Upper lobe of right lung (tissue), 1 donor: Measurements from ENCODE around the gene LIN37. TPM values are rescaled to one million over a fixed set of nuclear protein-coding genes. Genes with fewer than 3 reads are reported as not detected.

ENCODE experiments used
- ATAC-seq: fragments of 200-7000 bp; cut with Tn5 transposase; one replicate; pipeline ENCODE4 v1.9.1; 2020; ENCODE audit warnings: mild to moderate bottlenecking, moderate library complexity
- DNase-seq: peaks from one replicate; pipeline ENCODE4 v3.0.0-alpha.2; 2020
- H3K27ac ChIP-seq: fragments of 200-600 bp; one replicate; pipeline ENCODE4 v1.8.0; 2022
- H3K27me3 ChIP-seq: fragments of 200-600 bp; one replicate; pipeline ENCODE4 v1.8.0; 2022; ENCODE audit warnings: mild to moderate bottlenecking
- H3K36me3 ChIP-seq: fragments of 200-600 bp; one replicate; pipeline ENCODE4 v1.8.0; 2022
- H3K4me1 ChIP-seq: fragments of 200-600 bp; one replicate; pipeline ENCODE4 v1.8.0; 2022
- H3K4me3 ChIP-seq: fragments of 200-600 bp; one replicate; pipeline ENCODE4 v1.8.0; 2022; ENCODE audit warnings: mild to moderate bottlenecking
- H3K9me3 ChIP-seq: fragments of 200-600 bp; one replicate; pipeline ENCODE4 v1.8.0; 2022
- intact Hi-C: fragments of 100-400 bp; cut with DNase I; formaldehyde crosslinking; loops from one replicate; pipeline ENCODE4 v1.11.0; 2022
- total RNA-seq: library from RNA; stranded (reverse); fragmentation: NEBNext Ultra II Directional; extraction: Animal tissue kit (Norgen Biotek cat#: 25700); gene quantifications from one replicate; pipeline ENCODE4 v1.2.1, GENCODE V29; 2021
- TF ChIP-seq, protein P1 (sequence below): fragments of 200-600 bp; IDR thresholded peaks from one replicate; pipeline ENCODE4 v1.8.0; 2022; ENCODE audit warnings: antibody characterized with exemption
- donor health status: DM: no; HTN: yes; CAD: no; lungs with severe emphysema.

The LIN37 gene
- total RNA-seq, 1 donor from 2014 or later: 11.3 TPM

DNA sequence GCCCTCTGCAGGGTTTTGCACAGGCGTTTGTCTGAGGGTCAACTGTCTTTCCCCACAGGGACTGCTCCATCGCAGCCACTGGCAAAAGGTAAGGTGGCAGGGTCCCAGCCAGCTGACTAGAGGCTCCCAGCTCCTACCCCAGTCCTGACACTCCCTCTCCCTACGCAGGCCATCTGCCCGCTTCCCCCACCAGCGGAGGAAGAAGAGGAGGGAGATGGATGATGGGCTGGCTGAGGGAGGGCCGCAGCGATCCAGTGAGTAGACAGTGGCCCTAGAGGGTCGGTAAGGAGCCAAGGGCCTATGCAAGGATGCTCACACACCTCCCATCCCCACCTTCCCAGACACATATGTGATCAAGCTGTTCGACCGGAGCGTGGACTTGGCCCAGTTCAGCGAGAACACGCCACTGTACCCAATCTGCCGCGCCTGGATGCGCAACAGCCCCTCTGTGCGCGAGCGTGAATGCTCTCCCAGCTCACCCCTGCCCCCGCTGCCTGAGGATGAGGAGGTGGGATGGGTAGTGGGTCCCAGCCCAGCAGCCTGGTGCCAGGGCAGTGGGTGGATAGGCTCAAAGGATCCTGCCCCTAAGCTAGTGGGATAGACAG lies 4.5 kb downstream of the LIN37 start:
- peaks cover 30% of the 10 kb centered on the region for H3K36me3 ChIP-seq
- TF ChIP-seq, protein P1, sequence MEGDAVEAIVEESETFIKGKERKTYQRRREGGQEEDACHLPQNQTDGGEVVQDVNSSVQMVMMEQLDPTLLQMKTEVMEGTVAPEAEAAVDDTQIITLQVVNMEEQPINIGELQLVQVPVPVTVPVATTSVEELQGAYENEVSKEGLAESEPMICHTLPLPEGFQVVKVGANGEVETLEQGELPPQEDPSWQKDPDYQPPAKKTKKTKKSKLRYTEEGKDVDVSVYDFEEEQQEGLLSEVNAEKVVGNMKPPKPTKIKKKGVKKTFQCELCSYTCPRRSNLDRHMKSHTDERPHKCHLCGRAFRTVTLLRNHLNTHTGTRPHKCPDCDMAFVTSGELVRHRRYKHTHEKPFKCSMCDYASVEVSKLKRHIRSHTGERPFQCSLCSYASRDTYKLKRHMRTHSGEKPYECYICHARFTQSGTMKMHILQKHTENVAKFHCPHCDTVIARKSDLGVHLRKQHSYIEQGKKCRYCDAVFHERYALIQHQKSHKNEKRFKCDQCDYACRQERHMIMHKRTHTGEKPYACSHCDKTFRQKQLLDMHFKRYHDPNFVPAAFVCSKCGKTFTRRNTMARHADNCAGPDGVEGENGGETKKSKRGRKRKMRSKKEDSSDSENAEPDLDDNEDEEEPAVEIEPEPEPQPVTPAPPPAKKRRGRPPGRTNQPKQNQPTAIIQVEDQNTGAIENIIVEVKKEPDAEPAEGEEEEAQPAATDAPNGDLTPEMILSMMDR: no peak
- no peak for DNase-seq
- intact Hi-C loops: no loop called here
- no peak overlapping the region for H3K27ac ChIP-seq
- ATAC-seq: no peak
- no peaks in the 10 kb centered on the region for H3K27me3 ChIP-seq
- H3K4me3 ChIP-seq: no peak overlapping the region
- no peaks in the 10 kb centered on the region for H3K9me3 ChIP-seq
- H3K4me1 ChIP-seq: peaks cover 20% of the 10 kb centered on the region

DNA sequence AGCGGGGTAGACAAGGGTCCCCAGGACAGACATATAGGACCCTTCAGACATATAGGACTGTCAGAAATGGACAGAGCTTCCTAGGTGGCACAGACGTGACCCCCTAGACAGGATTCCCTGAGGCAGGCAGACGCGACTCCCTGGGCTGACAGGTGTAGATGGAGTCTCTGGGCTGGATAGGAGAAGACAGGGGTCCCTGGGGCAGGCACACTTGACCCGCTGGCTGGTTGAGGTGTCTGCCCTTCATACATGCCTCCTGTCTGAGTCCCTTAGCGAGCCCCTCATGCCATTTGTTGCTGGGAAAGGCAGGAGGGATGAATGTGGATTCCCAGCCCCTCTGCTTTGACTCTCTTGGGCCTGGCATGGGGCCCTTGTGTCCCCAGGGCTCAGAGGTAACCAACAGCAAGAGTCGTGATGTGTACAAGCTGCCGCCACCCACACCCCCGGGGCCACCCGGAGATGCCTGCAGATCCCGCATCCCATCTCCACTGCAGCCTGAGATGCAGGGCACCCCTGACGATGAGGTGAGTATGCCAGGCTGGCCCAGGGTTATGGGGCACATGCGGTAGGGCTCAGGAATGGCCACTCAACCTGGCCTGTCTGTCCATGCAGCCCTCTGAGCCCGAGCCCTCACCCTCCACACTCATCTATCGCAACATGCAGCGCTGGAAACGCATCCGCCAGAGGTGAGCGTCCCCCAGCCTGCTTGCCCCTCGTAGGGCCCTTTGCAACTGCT lies 5.4 kb downstream of the LIN37 start:
- Histone ChIP-seq H3K27me3 (no peaks in the 10 kb centered on the region), H3K4me3 (no peak overlapping the region), H3K4me1 (peaks cover 22% of the 10 kb centered on the region), H3K36me3 (peaks cover 30% of the 10 kb centered on the region), H3K9me3 (no peaks in the 10 kb centered on the region), H3K27ac (no peak overlapping the region)
- DNase-seq (no peak), ATAC-seq (no peak)
- intact Hi-C loops: no loop called here
- TF ChIP-seq, protein P1: no peak

DNA sequence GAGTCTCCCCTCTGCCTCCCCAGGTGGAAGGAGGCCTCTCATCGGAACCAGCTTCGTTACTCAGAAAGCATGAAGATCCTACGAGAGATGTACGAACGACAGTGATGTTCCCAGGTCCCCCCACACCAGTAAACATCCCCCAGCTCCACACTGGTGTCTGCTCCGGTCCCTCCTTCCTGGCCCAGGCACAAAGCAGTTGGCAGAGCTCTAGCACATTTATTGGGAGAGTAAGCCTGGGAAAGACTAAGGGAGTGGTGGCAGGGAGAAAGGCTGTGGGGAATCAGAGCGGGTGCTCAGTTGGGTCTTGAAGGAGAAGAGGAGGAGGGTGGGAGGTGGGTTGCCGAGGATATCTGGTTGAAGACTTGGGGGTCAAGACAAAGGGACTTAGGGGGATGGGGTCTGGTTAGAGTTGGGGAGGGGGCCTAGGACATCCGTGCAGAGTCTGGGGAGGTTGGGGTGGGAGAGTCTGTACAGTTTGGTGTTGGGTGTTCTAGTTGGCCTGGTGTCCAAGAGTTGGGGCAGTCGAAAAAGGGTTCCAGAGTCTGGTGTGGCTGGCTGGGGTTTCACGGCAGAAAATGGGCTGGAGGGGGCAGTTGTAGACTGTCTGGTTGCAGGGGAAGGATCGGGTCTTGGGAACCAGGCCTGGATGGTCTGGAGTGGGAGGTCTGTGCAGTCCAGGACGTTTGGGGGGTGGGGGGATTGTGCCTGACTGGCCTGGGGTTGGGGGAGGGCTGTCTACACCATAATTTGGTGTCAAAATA lies 6.2 kb downstream of the LIN37 start:
- Histone ChIP-seq H3K9me3 (no peaks in the 10 kb centered on the region), H3K27ac (peak overlapping the region; percentile 47), H3K36me3 (peaks cover 30% of the 10 kb centered on the region), H3K27me3 (no peaks in the 10 kb centered on the region), H3K4me3 (no peak overlapping the region), H3K4me1 (peaks cover 21% of the 10 kb centered on the region)
- TF ChIP-seq, protein P1: no peak
- intact Hi-C loops: no loop called here
- ATAC-seq (no peak), DNase-seq (no peak)

DNA sequence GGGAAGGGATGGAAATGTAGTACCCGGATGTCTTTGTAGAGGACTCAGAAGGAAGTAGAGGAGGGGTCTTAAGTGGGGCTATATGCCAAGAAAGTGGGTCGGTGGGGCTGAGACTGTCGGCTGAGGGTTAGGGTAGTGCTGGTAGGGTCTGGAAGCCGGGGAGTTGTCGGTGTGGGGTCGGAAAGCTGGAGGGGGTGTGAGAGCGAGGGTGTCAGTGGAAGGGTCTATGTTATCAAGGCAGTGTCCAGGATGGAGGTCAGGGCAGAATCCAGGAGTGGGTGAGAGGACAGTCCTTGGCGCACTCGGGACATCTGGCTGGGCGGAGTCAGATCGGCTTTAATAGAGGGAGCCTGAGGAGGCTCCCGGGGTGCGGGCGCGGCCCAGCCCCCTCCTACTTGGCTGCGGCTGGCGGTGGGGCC lies 6.8 kb downstream of the LIN37 start:
- Histone ChIP-seq H3K4me1 (peaks cover 18% of the 10 kb centered on the region), H3K27me3 (no peaks in the 10 kb centered on the region), H3K36me3 (peaks cover 30% of the 10 kb centered on the region), H3K4me3 (peak overlapping the region; percentile 47), H3K9me3 (no peaks in the 10 kb centered on the region), H3K27ac (peak overlapping the region; percentile 47)
- DNase-seq: peak; percentile 64
- peak; percentile 0 for ATAC-seq
- intact Hi-C loops: no loop called here
- TF ChIP-seq, protein P1: no peak

DNA sequence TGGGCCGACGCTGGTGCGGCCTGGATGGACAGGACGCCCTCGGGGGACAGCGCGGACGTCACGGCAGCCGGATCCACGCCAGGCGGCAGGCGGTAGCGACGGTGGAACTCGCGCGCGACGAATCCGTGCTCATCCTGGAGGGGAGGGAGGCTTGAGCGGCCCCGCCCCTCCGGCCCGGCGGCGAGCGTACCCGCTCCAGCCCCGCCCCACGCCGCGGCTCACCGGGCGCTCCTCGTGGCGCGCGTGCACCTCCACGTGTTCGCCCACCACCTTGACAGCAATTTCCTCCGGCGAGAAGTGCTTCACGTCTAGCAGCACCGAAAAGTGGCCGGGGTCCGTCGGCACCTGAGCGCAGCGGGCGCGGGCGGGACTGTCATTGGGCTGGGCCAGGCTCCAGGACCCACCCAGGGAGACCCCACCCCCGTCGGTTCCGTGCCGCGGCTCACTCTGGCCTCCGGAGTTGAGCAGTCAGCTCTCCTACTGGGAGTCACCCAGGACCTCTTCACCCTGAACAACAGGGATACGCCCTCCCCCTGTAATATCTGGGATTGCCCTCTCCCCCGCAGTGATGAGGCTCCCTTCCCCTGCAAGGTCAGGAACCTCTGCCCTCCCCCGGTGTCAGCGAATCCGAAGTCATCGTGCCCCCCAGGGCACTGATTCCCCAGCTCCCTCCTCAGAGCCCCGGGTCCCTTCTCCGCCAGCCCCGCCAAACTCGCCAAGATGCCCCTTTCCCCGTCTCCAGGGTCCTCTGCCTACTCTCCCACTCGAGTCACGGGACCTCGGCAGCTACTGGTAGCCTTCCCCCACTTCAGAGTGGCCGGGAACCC lies 7.4 kb downstream of the LIN37 start:
- peak overlapping the region; percentile 47 for H3K4me3 ChIP-seq
- intact Hi-C loops: no loop called here
- DNase-seq: peak; percentile 77
- TF ChIP-seq, protein P1: no peak
- H3K27ac ChIP-seq: peak overlapping the region; percentile 98
- H3K36me3 ChIP-seq: peaks cover 30% of the 10 kb centered on the region
- H3K27me3 ChIP-seq: no peaks in the 10 kb centered on the region
- ATAC-seq: peak; percentile 1
- H3K4me1 ChIP-seq: peaks cover 18% of the 10 kb centered on the region
- H3K9me3 ChIP-seq: no peaks in the 10 kb centered on the region
